ENCODE results near the gene NTM.

NTM gene

DNA sequence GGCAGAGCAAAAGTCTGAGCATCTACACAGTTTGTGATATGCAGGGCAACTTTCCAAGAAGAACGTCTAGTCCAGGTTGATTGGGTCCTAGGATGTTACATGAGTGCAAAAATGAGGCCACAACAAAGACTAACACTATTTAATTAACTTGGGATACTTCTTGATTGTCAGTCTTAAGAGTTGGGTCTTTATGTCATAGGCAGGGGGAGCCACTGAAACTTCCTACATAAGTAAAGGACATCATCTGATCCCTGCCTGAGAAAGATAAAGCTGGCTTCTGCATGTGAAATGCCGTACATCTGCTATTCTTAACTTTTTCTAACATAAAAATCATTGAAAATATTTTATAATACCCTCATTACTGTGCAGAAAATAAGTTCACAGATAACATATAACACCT is 525.5 kb downstream of the NTM start:
- DNase-seq (no peak), ATAC-seq (no peak)
- H3K4me3 Mint-ChIP-seq = no peak overlapping the region
- no peaks in the 10 kb centered on the region for H3K9me3 Mint-ChIP-seq
- no peaks in the 10 kb centered on the region for H3K4me1 Mint-ChIP-seq
- no peak overlapping the region for H3K27ac Mint-ChIP-seq
- no peaks in the 10 kb centered on the region for H3K36me3 Mint-ChIP-seq (ENCODE audit: low read depth)
- no peaks in the 10 kb centered on the region for H3K27me3 Mint-ChIP-seq

- DNase-seq = no peak
These were observed 526.7 kb downstream of the NTM start for GRCh38 chr11:131896978-131897615.

DNA sequence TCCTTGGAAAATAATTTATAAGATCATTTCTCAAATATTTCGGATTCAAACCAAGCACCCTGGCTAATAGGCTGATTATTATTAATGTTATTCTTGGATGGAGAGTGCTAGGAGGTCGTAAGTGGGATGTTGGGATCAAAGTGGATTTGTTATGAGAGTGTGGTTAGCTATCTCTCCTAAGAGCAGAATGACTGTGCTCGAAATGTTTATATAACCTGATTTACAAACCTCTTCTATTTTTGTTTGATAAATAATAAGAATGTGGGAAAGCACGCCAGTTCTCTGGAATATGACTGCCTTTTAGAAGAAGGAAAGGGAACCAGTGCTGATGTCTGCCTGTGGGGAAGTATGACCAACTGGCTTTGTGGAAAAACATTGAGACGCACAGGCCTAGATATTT is 527.5 kb downstream of the NTM start:
- Mint-ChIP-seq H3K4me3 (no peak overlapping the region), H3K36me3 (ENCODE audit: low read depth) (no peaks in the 10 kb centered on the region), H3K9me3 (peaks cover 3% of the 10 kb centered on the region), H3K4me1 (no peaks in the 10 kb centered on the region), H3K27me3 (peaks cover 2% of the 10 kb centered on the region), H3K27ac (no peak overlapping the region)
- no peak for DNase-seq
- no peak for ATAC-seq

More at GRCh38 chr11:131896978-131897615, 526.7 kb downstream of the NTM start:
- Mint-ChIP-seq H3K4me1 (no peaks in the 10 kb centered on the region), H3K27ac (no peak overlapping the region), H3K4me3 (no peak overlapping the region), H3K9me3 (no peaks in the 10 kb centered on the region), H3K36me3 (ENCODE audit: low read depth) (no peaks in the 10 kb centered on the region), H3K27me3 (no peaks in the 10 kb centered on the region)
- no peak for ATAC-seq

DNA sequence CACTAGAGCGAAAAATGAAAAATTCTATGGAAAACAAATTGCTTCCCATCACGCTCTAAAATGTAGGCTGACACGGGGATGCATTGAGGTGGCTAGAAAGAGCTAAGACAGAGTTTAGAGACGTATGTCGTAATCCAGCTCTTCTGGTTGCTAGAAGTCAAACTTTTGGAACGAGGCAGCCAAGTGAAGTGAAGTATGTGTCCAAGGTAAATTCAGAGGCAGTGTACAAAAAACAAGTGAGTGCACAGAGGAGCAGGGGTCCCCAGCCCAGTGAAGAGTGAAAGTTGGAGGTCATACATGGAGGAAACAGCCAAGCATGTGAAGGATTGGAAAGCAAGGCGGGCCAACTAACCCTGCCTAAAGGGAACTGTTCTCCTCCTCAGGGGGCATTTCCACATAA is 528.5 kb downstream of the NTM start:
- Mint-ChIP-seq H3K27me3 (peaks cover 3% of the 10 kb centered on the region), H3K27ac (no peak overlapping the region), H3K9me3 (peaks cover 4% of the 10 kb centered on the region), H3K4me3 (no peak overlapping the region), H3K36me3 (ENCODE audit: low read depth) (no peaks in the 10 kb centered on the region), H3K4me1 (no peaks in the 10 kb centered on the region)
- no peak for DNase-seq
- no peak for ATAC-seq

DNA sequence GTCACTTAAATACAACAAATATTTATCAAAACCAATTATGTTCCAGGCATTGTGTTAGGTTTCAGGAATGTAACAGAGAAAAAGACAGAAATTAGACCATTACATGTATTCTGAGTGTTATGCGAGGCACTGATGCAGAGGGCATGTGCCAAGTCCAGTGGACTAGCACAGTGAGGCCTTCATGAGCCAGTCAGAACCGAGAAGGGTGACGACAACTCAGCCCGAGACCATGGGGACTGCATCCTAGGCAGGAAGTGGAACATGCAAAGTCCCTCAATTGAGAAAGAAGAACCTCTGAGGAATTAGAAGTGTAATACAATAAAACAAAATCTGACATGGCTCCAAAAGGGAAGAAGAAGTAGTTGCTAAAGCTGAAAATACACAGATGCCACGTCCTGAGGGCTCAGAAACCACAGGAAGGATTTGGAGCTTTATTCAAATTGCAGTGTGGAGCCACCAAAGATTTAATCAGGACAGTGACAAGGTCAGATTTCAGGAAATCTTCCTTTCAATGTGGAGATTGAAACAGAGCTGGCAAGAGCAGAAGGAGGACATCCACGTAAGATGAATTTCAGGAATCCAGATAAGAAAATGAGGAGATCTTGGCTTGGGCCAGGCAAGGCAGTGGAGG is 529.6 kb downstream of the NTM start:
- no peaks in the 10 kb centered on the region for H3K36me3 Mint-ChIP-seq (ENCODE audit: low read depth)
- DNase-seq (no peak), ATAC-seq (no peak)
- peaks cover 4% of the 10 kb centered on the region for H3K9me3 Mint-ChIP-seq
- H3K27ac Mint-ChIP-seq = no peak overlapping the region
- peaks cover 3% of the 10 kb centered on the region for H3K27me3 Mint-ChIP-seq
- no peaks in the 10 kb centered on the region for H3K4me1 Mint-ChIP-seq
- H3K4me3 Mint-ChIP-seq = no peak overlapping the region

GRCh38 chr11:131902421-131902820 is 532.0 kb downstream of the NTM start:
- no peak for DNase-seq
- H3K27ac Mint-ChIP-seq = no peak overlapping the region
- peaks cover 5% of the 10 kb centered on the region for H3K27me3 Mint-ChIP-seq

GRCh38 chr11:131903074-131903473 is 532.7 kb downstream of the NTM start:
- H3K4me1 Mint-ChIP-seq = no peaks in the 10 kb centered on the region
- no peak for DNase-seq
- no peak for ATAC-seq
- H3K9me3 Mint-ChIP-seq = peaks cover 4% of the 10 kb centered on the region
- H3K27me3 Mint-ChIP-seq = peaks cover 6% of the 10 kb centered on the region
- H3K4me3 Mint-ChIP-seq = no peak overlapping the region
- H3K27ac Mint-ChIP-seq = no peak overlapping the region
- H3K36me3 Mint-ChIP-seq (ENCODE audit: low read depth) = no peaks in the 10 kb centered on the region

More at GRCh38 chr11:131902421-131902820, 532.0 kb downstream of the NTM start:
- Mint-ChIP-seq H3K4me1 (no peaks in the 10 kb centered on the region), H3K9me3 (peaks cover 4% of the 10 kb centered on the region), H3K4me3 (no peak overlapping the region), H3K36me3 (ENCODE audit: low read depth) (no peaks in the 10 kb centered on the region)
- ATAC-seq = no peak

DNA sequence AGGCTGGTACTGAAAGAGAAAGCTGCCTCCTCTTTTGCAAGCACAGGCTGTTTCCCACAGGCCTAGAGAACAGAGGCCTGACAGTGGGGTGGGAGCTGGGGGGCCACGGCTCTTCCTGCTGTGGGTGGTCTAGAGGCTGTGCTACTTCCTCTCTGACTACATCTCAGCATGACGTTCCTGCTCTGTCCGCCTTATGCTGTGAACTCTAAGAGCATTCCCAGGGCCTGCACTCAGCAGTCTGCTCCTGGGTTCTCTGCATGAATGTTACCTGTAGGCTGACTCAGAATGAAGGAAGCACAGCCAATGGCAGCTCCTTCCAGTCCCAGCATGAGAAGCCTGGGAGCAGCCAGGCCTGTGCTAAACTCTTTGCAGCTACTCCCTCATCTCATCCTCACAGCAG is 534.3 kb downstream of the NTM start:
- Mint-ChIP-seq H3K27ac (no peak overlapping the region), H3K36me3 (ENCODE audit: low read depth) (no peaks in the 10 kb centered on the region), H3K4me1 (no peaks in the 10 kb centered on the region), H3K27me3 (peaks cover 21% of the 10 kb centered on the region), H3K9me3 (peaks cover 4% of the 10 kb centered on the region), H3K4me3 (no peak overlapping the region)
- DNase-seq = no peak
- ATAC-seq = no peak

DNA sequence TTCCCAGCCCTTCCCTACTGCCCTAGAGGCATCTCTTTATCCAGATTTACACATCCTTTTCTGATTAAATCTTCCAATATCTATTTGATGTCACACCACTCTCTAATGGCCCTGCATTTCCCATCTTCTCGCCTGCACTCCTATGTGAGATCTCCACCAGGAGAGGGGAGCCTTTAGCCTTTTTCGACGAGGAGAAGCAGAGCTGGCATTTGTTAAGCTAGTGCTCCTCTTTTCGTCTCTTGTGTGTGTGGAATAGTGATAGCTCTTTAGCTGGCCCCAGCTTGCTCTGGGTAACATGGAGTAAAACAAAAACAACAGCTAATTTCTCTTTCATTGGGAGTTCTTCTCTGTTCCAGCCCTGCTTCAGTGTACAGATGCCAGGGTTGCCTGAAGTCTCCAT is 536.5 kb downstream of the NTM start:
- no peak for ATAC-seq
- peaks cover 2% of the 10 kb centered on the region for H3K4me1 Mint-ChIP-seq
- no peak for DNase-seq
- no peak overlapping the region for H3K27ac Mint-ChIP-seq
- H3K36me3 Mint-ChIP-seq (ENCODE audit: low read depth) = no peaks in the 10 kb centered on the region
- peaks cover 4% of the 10 kb centered on the region for H3K9me3 Mint-ChIP-seq
- H3K4me3 Mint-ChIP-seq = no peak overlapping the region
- H3K27me3 Mint-ChIP-seq = peaks cover 33% of the 10 kb centered on the region

GRCh38 chr11:131907371-131907770 is 537.0 kb downstream of the NTM start:
- Mint-ChIP-seq H3K4me3 (no peak overlapping the region), H3K9me3 (peaks cover 4% of the 10 kb centered on the region), H3K27me3 (peaks cover 37% of the 10 kb centered on the region), H3K36me3 (ENCODE audit: low read depth) (no peaks in the 10 kb centered on the region), H3K4me1 (peaks cover 2% of the 10 kb centered on the region), H3K27ac (no peak overlapping the region)
- DNase-seq (no peak), ATAC-seq (no peak)

- no peak for DNase-seq
- H3K36me3 Mint-ChIP-seq (ENCODE audit: low read depth) = no peaks in the 10 kb centered on the region
- no peak overlapping the region for H3K27ac Mint-ChIP-seq
- no peak for ATAC-seq
- no peak overlapping the region for H3K4me3 Mint-ChIP-seq
- H3K27me3 Mint-ChIP-seq = peaks cover 34% of the 10 kb centered on the region
- peaks cover 2% of the 10 kb centered on the region for H3K4me1 Mint-ChIP-seq
- H3K9me3 Mint-ChIP-seq = no peaks in the 10 kb centered on the region
These were observed 537.9 kb downstream of the NTM start for GRCh38 chr11:131908316-131908715.

- no peaks in the 10 kb centered on the region for H3K9me3 Mint-ChIP-seq
- ATAC-seq = no peak
- H3K4me1 Mint-ChIP-seq = peaks cover 2% of the 10 kb centered on the region
- H3K36me3 Mint-ChIP-seq (ENCODE audit: low read depth) = no peaks in the 10 kb centered on the region
- H3K4me3 Mint-ChIP-seq = no peak overlapping the region
- peaks cover 38% of the 10 kb centered on the region for H3K27me3 Mint-ChIP-seq
- H3K27ac Mint-ChIP-seq = no peak overlapping the region
- DNase-seq = no peak
These were observed 539.2 kb downstream of the NTM start for GRCh38 chr11:131909426-131910177.

GRCh38 chr11:131910178-131910522 is 539.7 kb downstream of the NTM start:
- Mint-ChIP-seq H3K36me3 (ENCODE audit: low read depth) (no peaks in the 10 kb centered on the region), H3K27ac (no peak overlapping the region), H3K4me3 (no peak overlapping the region), H3K9me3 (peaks cover 4% of the 10 kb centered on the region), H3K27me3 (peaks cover 38% of the 10 kb centered on the region), H3K4me1 (peaks cover 2% of the 10 kb centered on the region)
- no peak for ATAC-seq
- no peak for DNase-seq

DNA sequence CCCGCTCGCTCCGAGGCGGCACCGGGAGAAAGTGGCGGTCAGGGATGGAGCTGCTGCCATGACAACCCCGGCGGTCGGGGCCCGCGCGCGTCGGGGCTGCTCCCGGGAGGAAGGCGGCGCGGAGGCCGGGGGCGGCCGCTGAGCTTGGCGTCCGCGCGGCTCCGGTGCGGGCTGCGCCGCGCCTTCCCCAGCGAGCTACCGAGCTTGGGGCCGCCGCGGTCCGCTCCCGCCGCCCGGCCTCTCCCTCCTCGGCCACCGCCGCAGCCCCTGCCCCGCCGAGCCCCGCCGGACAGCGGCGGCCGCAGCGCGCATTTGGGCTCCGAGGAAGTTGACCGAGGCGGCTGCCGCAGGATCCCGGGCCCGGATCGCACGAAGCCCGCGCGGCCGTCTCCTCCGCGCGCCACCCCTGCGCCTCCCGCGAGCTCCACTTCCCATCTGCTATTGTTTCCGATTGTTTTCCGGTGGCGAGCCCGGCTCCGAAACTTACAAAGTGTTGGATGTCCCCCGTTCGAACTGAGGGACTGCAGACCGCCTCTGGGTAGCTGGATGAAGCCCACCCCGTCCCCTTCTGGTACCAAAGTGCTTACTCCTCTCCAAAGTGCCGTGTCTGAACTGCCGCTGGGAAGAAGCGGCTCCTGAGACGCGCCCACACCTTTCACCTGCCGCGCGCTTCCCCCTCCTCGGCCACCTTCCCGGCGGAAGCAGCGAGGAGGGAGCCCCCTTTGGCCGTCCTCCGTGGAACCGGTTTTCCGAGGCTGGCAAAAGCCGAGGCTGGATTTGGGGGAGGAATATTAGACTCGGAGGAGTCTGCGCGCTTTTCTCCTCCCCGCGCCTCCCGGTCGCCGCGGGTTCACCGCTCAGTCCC is 540.3 kb downstream of the NTM start:
- Mint-ChIP-seq H3K27me3 (peaks cover 38% of the 10 kb centered on the region), H3K4me3 (no peak overlapping the region), H3K4me1 (peaks cover 2% of the 10 kb centered on the region), H3K27ac (no peak overlapping the region), H3K36me3 (ENCODE audit: low read depth) (no peaks in the 10 kb centered on the region), H3K9me3 (peaks cover 8% of the 10 kb centered on the region)
- no peak for ATAC-seq
- DNase-seq = no peak

Measured in activated naive CD8-positive, alpha-beta T cell treated with anti-CD3 and anti-CD28 coated beads, Interleukin-2, amount 50 U/mL, for 24 hours (primary cell).